Fibroblast of pulmonary artery (primary cell): Measurements from ENCODE around the gene ARSD.

Experiments
- DNase-seq: peaks from one replicate; pipeline ENCODE4 v3.0.0-alpha.2; 2010; ENCODE audit warnings: low read depth
- H3K4me3 ChIP-seq: replicated peaks from 2 replicates; pipeline ENCODE4 v1.5.1; 2011; ENCODE audit warnings: low read depth, mild to moderate bottlenecking, control low read depth, low read length, moderate library complexity
- TF ChIP-seq, protein P1 (sequence below): IDR thresholded peaks from 2 replicates; pipeline ENCODE4 v1.5.1; 2011; ENCODE audit warnings: mild to moderate bottlenecking, control low read depth, low read length, inconsistent platforms; ENCODE audit errors: missing control alignments

ARSD gene

GRCh38 chrX:2913118-2913517 is 16.0 kb downstream of the ARSD start:
- no peak for DNase-seq
- no peak overlapping the region for H3K4me3 ChIP-seq
- TF ChIP-seq, protein P1, sequence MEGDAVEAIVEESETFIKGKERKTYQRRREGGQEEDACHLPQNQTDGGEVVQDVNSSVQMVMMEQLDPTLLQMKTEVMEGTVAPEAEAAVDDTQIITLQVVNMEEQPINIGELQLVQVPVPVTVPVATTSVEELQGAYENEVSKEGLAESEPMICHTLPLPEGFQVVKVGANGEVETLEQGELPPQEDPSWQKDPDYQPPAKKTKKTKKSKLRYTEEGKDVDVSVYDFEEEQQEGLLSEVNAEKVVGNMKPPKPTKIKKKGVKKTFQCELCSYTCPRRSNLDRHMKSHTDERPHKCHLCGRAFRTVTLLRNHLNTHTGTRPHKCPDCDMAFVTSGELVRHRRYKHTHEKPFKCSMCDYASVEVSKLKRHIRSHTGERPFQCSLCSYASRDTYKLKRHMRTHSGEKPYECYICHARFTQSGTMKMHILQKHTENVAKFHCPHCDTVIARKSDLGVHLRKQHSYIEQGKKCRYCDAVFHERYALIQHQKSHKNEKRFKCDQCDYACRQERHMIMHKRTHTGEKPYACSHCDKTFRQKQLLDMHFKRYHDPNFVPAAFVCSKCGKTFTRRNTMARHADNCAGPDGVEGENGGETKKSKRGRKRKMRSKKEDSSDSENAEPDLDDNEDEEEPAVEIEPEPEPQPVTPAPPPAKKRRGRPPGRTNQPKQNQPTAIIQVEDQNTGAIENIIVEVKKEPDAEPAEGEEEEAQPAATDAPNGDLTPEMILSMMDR: peak; percentile 18

DNA sequence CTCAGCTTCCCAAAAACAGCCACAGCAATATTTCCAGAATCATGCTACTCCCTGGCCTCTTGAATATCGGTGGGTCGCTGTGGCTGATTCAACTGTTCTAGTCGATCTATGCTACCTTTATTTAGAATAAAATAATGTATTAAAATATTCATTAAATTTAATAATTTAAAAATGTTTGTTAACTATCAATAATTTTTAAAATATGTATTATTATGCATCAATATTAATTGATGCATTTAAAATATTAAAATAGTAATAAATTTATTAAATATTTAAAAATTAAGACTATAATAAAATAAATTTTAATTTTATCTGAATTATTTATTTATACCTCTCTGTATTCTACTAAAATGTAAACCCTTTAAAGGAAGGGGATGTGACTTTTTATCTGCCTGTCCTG is 19.0 kb downstream of the ARSD start:
- DNase-seq: no peak
- no peak overlapping the region for H3K4me3 ChIP-seq
- TF ChIP-seq, protein P1: no peak

DNA sequence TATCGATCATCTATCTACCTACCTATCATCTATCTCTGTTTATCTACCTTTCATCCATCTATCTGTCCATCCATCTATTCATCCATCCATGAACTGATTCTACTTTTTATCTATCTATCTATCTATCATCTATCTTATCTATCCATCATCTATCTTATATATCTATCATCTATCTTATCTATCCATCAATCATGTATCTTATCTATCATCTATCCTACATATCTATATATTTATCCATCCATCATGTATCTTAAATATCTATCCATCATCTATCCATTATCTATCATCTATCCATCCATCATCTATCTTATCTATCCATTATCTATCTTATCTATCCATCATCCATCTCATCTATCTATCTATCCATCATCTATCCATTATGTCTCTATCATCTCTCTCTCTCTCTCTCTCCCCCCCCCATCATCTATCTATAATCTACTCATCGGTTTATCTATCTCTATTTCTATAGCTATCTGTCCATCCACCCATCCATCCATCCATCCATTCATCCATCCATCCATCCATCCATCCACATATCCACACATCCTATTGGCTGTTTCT is 20.9 kb downstream of the ARSD start:
- no peak overlapping the region for H3K4me3 ChIP-seq
- DNase-seq: no peak
- TF ChIP-seq, protein P1: no peak

- H3K4me3 ChIP-seq: no peak overlapping the region
- no peak for DNase-seq
- TF ChIP-seq, protein P1: no peak
Measured at GRCh38 chrX:2907295-2907694, 21.8 kb downstream of the ARSD start.

DNA sequence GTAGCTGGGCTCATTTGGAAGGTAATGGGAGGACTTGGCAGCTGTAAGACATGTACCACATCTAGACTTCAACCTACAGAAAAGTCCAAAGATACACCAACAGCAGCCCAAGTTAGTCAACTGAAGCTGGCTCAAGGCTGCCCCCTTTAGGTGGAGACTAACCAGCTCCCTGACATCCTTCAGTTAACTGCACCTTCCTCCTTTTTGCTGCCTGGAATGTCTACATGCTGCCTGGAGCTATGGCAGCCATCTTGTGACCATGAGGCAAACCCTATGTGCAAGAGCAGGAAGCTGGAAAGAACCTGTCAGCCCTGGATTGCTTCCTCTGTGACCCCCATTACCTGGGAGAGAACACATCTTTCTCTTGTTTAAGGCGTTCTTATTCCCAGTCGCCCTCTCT is 25.8 kb downstream of the ARSD start:
- TF ChIP-seq, protein P1: no peak
- H3K4me3 ChIP-seq: no peak overlapping the region
- DNase-seq: no peak

- DNase-seq: no peak
- no peak overlapping the region for H3K4me3 ChIP-seq
- TF ChIP-seq, protein P1: no peak
Measured at GRCh38 chrX:2902841-2903240, 26.3 kb downstream of the ARSD start.

- DNase-seq: no peak
- no peak overlapping the region for H3K4me3 ChIP-seq
- TF ChIP-seq, protein P1: no peak
Measured at GRCh38 chrX:2901367-2902036, 27.6 kb downstream of the ARSD start.
